Muscle of leg (tissue), 11 donors: Measurements from ENCODE around the gene ASB2. TPM values are rescaled to one million over a fixed set of nuclear protein-coding genes. Genes with fewer than 3 reads are reported as not detected.

Source experiments
- DNase-seq: peaks from one replicate; pipeline ENCODE4 v3.0.0; 2013
- H3K27ac ChIP-seq: one replicate; pipeline ENCODE4 v1.5.1; 2013; ENCODE audit warnings: mild to moderate bottlenecking, low read length, control low read depth
- H3K27me3 ChIP-seq: one replicate; pipeline ENCODE4 v1.6.1; 2013; ENCODE audit warnings: low read length; ENCODE audit not compliant: control insufficient read depth, insufficient read depth
- H3K36me3 ChIP-seq: one replicate; pipeline ENCODE4 v1.6.1; 2013; ENCODE audit warnings: low read length; ENCODE audit not compliant: control insufficient read depth, insufficient read depth
- H3K4me1 ChIP-seq: one replicate; pipeline ENCODE4 v1.6.1; 2013; ENCODE audit warnings: low read length; ENCODE audit not compliant: control insufficient read depth, insufficient read depth
- H3K4me3 ChIP-seq: one replicate; pipeline ENCODE4 v1.5.1; 2013; ENCODE audit warnings: low read length, control low read depth
- H3K9me3 ChIP-seq: replicated peaks from 2 replicates; pipeline ENCODE4 v1.6.1; 2013; ENCODE audit warnings: low read depth, low read length; ENCODE audit not compliant: control insufficient read depth
- WGBS: methylation state at CpG from one replicate; pipeline ENCODE4 v1.1.5; 2013; ENCODE audit warnings: missing lambda C conversion rate; ENCODE audit not compliant: insufficient coverage; 5-methylcytosine and 5-hydroxymethylcytosine counted together
- polyA plus RNA-seq, 8 donors: library from polyadenylated mRNA; unstranded; fragments of 120-200 nt; gene quantifications; one replicate each; pipeline versions ENCODE4 v1.2.1 to v1.2.3, GENCODE V29; 2013; ENCODE audit warnings: inconsistent platforms in 1 of 8, low replicate concordance in 1 of 8; ENCODE audit not compliant: insufficient read length in 8 of 8, insufficient read depth in 1 of 8
- total RNA-seq: library from RNA; stranded (reverse); fragments of 120-200 nt; gene quantifications from one replicate; pipeline ENCODE4 v1.2.4, GENCODE V29; 2013

ASB2 gene
- total and polyA plus RNA-seq, 9 donors, result 15.0 to 32.3 (median 23.0) TPM

DNA sequence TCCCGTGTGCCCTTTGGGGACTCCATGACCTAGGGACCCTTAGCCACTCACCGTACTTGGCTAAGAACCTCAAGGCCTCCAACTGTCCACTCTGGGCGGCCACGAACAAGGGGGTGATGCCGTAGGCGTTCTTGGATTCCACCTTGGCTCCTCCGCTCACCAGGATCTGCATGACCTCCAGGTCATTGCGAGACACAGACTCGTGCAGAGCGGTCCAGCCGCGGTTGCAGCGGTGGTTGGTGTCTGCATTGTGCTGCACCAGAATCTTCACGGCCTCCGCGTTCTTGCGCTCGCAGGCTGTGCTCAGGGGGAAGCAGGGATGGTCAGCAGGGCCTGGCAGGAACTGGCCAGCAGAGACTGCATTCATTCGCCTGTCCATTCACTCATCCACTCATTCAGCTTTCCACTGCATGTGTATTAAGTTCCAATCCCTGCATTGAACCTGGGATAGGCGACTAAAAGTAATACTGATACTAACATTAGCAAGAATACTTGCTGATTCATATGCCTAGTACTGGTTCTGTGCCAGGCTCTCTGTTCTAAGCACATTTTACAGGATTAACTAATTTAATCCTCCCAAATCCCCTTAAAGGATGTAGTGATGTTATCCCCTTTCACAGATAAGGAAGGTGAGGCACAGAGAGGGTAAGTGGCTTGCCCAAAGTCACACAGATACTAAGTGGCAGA is 25.3 kb downstream of the ASB2 start:
- Histone ChIP-seq H3K27ac (no peak overlapping the region), H3K4me1 (peaks cover 57% of the 10 kb centered on the region)

DNA sequence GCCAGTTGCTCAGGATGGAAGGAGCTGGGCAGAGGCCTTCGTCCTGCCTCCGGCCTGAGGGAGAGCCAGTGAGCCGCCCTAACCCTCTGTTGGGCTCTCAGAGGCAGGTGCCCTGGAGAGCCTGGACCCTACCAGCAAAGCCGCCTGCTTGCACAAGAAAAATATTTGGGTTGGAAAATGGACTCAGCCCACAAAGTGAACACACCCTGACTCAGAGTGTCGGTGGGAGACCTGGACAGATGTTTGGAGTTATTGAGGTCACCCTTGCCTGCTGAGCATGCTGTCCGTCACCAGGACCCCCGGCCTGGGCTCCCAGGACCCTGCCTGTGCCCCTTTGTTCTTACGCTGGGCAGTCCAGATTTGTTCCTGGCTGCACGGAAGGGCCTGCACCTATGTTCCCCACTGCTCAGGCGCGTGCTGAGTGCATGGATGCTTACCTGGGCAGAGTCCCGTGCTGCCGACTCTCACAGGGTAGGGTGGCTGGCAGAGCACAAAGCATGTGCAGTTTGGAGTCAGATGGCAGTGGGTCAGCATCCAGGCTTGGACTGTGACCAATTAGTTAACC is 26.8 kb downstream of the ASB2 start:
- Histone ChIP-seq H3K9me3 (no peaks in the 10 kb centered on the region), H3K4me3 (no peak overlapping the region), H3K4me1 (peaks cover 56% of the 10 kb centered on the region), H3K27ac (no peak overlapping the region), H3K27me3 (no peaks in the 10 kb centered on the region), H3K36me3 (peaks cover 65% of the 10 kb centered on the region)
- WGBS, result 73% methylated on average over 13 of the region's 13 CpGs
- DNase-seq, result no peak

More for the DNA sequence above, 25.3 kb downstream of the ASB2 start:
- no peaks in the 10 kb centered on the region for H3K9me3 ChIP-seq
- H3K27me3 ChIP-seq, result no peaks in the 10 kb centered on the region
- H3K36me3 ChIP-seq, result peaks cover 58% of the 10 kb centered on the region
- WGBS, result 88% methylated on average over 19 of the region's 20 CpGs
- no peak for DNase-seq
- H3K4me3 ChIP-seq, result no peak overlapping the region

DNA sequence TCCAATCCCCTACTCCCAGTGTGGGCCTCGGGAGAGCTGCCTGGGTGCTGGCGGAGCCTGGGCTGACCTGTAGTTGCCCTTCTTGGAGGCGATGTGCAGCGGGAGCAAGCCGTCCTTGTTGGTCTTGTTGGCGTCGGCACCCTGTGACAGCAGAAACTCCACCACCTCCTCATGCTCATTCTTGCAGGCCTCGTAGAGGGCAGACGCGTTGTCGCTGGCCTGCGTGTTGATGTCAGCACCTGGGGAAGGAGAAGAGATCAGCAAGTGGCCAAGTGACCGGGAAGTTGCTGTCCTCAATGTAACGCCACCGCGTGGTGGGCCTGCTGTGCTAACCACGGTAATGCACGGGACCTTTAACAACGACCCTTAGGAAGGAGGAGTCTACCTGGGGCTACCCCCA is 29.1 kb downstream of the ASB2 start:
- H3K27ac ChIP-seq, result no peak overlapping the region
- peaks cover 55% of the 10 kb centered on the region for H3K4me1 ChIP-seq
- DNase-seq, result no peak
- no peak overlapping the region for H3K4me3 ChIP-seq
- WGBS, result 53% methylated on average over 19 of the region's 19 CpGs
- no peaks in the 10 kb centered on the region for H3K9me3 ChIP-seq
- peaks cover 68% of the 10 kb centered on the region for H3K36me3 ChIP-seq
- H3K27me3 ChIP-seq, result no peaks in the 10 kb centered on the region

DNA sequence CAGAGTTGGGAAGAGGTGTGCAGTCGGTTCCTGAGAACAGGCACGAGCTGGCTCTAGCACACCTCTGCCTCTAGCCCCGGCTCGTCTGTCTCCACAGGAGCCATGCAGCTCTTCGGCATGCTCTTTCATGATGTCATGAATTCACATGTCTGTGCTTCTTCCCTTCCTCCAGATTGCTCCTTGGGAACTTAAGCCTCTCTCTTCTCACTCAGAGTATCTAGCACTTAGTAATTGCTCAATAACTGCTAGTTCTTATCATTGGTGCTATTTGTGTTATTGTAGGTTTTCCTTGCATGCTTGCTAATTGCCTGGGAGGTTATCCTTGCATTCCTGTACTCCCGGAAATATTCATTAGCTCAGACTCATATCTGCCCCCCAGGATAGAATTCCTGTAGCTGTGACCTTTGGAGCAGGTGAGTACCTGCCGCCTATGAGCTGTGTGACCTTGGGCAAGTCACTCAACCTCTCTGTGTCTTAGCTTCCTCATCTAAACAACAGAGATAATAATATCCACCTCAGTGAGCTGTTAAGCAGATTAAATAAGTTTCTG is 29.8 kb downstream of the ASB2 start:
- H3K9me3 ChIP-seq, result no peaks in the 10 kb centered on the region
- H3K27ac ChIP-seq, result no peak overlapping the region
- H3K36me3 ChIP-seq, result peaks cover 63% of the 10 kb centered on the region
- peaks cover 57% of the 10 kb centered on the region for H3K4me1 ChIP-seq
- no peak for DNase-seq
- no peaks in the 10 kb centered on the region for H3K27me3 ChIP-seq
- 60% methylated on average over 6 of the region's 7 CpGs for WGBS
- H3K4me3 ChIP-seq, result no peak overlapping the region

DNA sequence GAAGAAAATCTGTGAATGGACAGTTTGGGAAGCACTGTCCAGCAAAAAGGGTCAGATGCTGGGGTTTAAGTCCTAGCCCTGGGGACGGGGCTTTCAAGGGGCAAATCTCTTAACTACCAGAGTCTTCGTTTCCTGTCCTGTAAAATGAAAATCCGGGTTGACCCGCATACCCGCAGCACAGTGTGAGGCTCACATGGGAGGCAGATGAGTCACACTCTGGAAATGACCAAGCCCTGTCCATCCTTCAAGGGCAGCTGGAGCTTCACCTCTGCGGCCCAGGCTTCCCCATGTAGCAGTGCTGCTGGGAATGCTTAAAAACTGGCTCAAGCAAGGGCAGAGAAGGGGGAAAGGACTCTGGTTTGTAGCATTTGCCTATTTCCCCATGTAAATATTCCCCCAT is 30.3 kb downstream of the ASB2 start:
- H3K27me3 ChIP-seq, result no peaks in the 10 kb centered on the region
- no peak overlapping the region for H3K4me3 ChIP-seq
- no peaks in the 10 kb centered on the region for H3K9me3 ChIP-seq
- H3K27ac ChIP-seq, result no peak overlapping the region
- WGBS, result 49% methylated on average over 5 of the region's 6 CpGs
- H3K4me1 ChIP-seq, result peaks cover 62% of the 10 kb centered on the region
- no peak for DNase-seq
- H3K36me3 ChIP-seq, result peaks cover 58% of the 10 kb centered on the region

DNA sequence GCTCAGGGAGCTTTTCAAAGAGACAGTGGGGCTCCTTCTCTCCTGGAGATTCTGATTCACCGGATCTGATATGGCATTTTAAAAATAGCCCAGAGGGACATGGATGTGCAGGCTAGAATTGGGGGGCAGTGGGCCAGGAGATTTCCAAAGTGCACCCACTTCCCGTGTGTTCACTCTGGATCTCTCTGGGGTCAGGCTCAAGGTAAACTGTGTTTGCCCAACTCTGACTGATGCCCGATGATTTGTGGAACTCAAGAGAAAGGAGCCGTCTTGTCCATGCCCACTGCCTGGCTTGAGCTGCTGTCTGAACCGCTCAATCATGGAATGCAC is 31.3 kb downstream of the ASB2 start:
- H3K9me3 ChIP-seq, result no peaks in the 10 kb centered on the region
- DNase-seq, result no peak
- peaks cover 55% of the 10 kb centered on the region for H3K36me3 ChIP-seq
- 82% methylated on average over 4 of the region's 5 CpGs for WGBS
- H3K27ac ChIP-seq, result peak overlapping the region; percentile 48
- H3K4me3 ChIP-seq, result no peak overlapping the region
- H3K27me3 ChIP-seq, result peaks cover under 1% of the 10 kb centered on the region
- H3K4me1 ChIP-seq, result peaks cover 72% of the 10 kb centered on the region

DNA sequence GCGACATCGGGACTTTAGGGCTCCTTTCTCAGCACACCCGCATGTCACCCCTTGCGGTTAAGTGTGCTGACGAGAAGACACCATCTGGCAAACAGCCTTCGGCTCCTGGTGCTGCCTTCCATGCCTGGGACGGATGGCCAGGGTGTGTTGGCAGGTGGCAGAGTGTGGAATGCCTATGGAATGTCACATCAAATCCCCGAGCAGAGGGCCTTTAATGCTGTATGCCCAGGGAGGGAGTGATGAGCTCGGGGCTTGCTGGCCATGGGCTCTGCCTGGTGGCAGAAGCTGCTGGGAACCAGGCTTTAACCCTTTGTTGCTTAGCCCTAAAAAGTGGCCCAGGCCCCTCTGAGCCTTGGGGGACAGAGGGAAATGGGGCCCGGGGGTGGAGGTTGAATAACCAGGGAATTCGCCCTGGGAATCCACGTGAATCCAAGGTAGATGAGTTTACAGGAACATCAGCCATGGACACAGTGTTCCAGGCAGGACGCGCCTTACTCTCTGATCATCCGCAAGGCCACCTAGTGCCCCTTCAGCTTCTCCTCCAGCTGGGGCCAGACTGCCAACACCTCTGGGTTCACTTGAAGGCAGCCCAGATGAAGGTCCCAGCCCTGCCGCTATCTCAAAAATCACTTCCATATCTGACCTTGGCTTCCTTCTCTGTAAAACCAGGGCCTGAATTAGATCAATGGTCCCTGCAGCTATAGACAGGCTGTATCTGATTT is 31.9 kb downstream of the ASB2 start:
- no peaks in the 10 kb centered on the region for H3K9me3 ChIP-seq
- 73% methylated on average over 16 of the region's 16 CpGs for WGBS
- H3K36me3 ChIP-seq, result peaks cover 50% of the 10 kb centered on the region
- peaks cover 76% of the 10 kb centered on the region for H3K4me1 ChIP-seq
- peak; percentile 74 for DNase-seq
- peak overlapping the region; percentile 48 for H3K27ac ChIP-seq
- no peak overlapping the region for H3K4me3 ChIP-seq
- H3K27me3 ChIP-seq, result peaks cover 4% of the 10 kb centered on the region

DNA sequence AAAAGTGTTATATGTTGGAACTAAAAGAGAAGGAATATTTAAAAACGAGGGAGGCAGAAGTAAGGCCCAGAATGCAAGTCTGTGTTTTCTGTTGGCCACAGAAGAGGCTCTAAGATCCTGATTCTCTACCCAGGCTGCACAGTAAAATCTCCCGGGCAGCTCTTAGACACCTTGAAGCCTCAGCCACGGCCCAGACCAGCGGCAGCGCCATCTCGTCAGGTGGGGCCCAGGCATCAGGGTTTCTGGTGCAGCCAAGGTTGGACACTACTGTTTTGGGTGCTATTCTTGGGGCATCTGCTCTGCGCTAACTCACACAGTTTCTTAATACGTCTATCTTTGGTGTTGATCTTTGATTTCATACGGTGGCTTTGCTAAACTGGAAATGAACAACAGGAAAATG is 32.4 kb downstream of the ASB2 start:
- H3K9me3 ChIP-seq, result no peaks in the 10 kb centered on the region
- peak overlapping the region; percentile 25 for H3K27ac ChIP-seq
- no peak for DNase-seq
- H3K4me1 ChIP-seq, result peaks cover 71% of the 10 kb centered on the region
- 76% methylated on average over 8 of the region's 9 CpGs for WGBS
- peaks cover 9% of the 10 kb centered on the region for H3K27me3 ChIP-seq
- no peak overlapping the region for H3K4me3 ChIP-seq
- H3K36me3 ChIP-seq, result peaks cover 45% of the 10 kb centered on the region

DNA sequence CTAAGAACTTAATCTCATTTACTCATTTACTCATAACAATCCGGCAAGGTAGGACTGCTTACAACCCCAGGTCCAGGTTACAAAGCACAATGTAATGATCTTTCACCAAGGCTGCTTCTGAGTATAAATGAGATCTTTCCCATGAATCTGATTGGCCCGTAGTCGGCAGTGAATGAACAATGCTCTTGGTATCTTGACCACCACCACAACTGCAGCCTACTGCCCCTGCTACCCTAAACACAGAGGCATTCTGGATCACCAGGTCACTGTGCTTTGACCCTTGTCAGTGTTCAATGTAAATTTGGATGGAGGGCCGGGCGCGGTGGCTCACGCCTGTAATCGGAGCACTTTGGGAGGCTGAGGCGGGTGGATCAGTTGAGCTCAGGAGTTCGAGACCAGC is 33.3 kb downstream of the ASB2 start:
- DNase-seq, result no peak
- 91% methylated on average over 6 of the region's 10 CpGs for WGBS
- H3K4me1 ChIP-seq, result peaks cover 66% of the 10 kb centered on the region
- no peak overlapping the region for H3K4me3 ChIP-seq
- peaks cover 17% of the 10 kb centered on the region for H3K27me3 ChIP-seq
- peaks cover 47% of the 10 kb centered on the region for H3K36me3 ChIP-seq
- no peak overlapping the region for H3K27ac ChIP-seq
- no peaks in the 10 kb centered on the region for H3K9me3 ChIP-seq

DNA sequence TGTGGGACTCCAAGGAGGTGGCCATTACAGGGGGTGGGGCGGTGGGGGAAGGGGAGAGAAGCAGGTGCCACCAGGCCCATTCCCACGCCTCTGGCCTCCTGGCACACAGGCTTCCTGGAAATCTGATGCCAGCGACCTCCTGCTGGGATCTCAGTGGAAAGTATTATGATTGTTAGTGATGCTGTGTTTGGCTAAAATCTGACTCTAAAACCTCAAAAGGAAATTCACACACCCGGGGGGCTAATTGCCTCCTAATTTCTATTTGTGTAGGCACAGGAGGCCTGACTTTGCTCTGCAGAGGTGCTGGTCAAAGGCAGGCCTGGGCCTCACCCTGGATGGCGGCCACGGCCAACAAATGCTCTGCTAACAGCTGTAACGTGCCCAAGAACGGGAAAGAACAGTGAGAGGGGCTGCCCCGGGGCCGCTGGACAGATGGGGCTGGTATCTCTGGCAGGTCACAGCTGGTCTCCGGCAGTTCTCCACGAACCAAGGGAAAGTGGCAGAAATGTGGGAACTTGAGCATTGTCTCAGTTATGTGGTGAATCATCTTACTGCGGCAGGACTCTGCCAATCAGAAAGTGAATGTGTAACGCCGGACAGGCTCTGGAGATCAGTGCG is 35.0 kb downstream of the ASB2 start:
- peaks cover 64% of the 10 kb centered on the region for H3K4me1 ChIP-seq
- H3K27ac ChIP-seq, result peak overlapping the region; percentile 91
- no peaks in the 10 kb centered on the region for H3K9me3 ChIP-seq

More for the DNA sequence above, 35.0 kb downstream of the ASB2 start:
- H3K27me3 ChIP-seq, result peaks cover 24% of the 10 kb centered on the region
- WGBS, result 50% methylated on average over 12 of the region's 16 CpGs
- H3K36me3 ChIP-seq, result peaks cover 50% of the 10 kb centered on the region
- DNase-seq, result peak; percentile 86
- no peak overlapping the region for H3K4me3 ChIP-seq
